NCI-H2107 treated with DMSO at 0.1 percent for 48 hours (cell line): ENCODE results near the gene NKX6-2.
"Not testable (repeated sequence)": the region's sequence is repeated elsewhere in the genome, so short reads cannot be mapped to it uniquely, and the experiment has no call there.

Experiments used
- DNase-seq: peaks from one replicate; lab custom pipeline; 2025; ENCODE audit not compliant: unreplicated experiment; lab: John Stamatoyannopoulos, UW

Gene NKX6-2

GRCh38 chr10:132785723-132786475, at the start of gene NKX6-2:
Gene NKX6-2 (minus strand): TSS chr10:132786147. CDS start chr10:132785948, 199 bp downstream.
- no peak for DNase-seq

- no peak for DNase-seq
Observed at GRCh38 chr10:132834891-132835847, 49.2 kb upstream of the NKX6-2 start.

GRCh38 chr10:132834311-132834761, 48.4 kb upstream of the NKX6-2 start:
- no peak for DNase-seq

GRCh38 chr10:132833421-132834111, 47.6 kb upstream of the NKX6-2 start:
- no peak for DNase-seq

- DNase-seq: no peak
Observed at GRCh38 chr10:132832186-132832969, 46.4 kb upstream of the NKX6-2 start.

GRCh38 chr10:132829403-132829802, 43.5 kb upstream of the NKX6-2 start:
- DNase-seq: no peak

GRCh38 chr10:132828681-132829080, 42.7 kb upstream of the NKX6-2 start:
- DNase-seq: no peak

- no peak for DNase-seq
Observed at GRCh38 chr10:132827861-132828539, 42.1 kb upstream of the NKX6-2 start.

GRCh38 chr10:132827423-132827789, 41.5 kb upstream of the NKX6-2 start:
- no peak for DNase-seq

GRCh38 chr10:132826524-132827422, 40.8 kb upstream of the NKX6-2 start:
- DNase-seq: no peak

- not testable (repeated sequence) for DNase-seq
Observed at GRCh38 chr10:132825783-132826523, 40.0 kb upstream of the NKX6-2 start.

- DNase-seq: no peak
Observed at GRCh38 chr10:132820056-132820455, 34.1 kb upstream of the NKX6-2 start.

GRCh38 chr10:132817701-132818211, 31.8 kb upstream of the NKX6-2 start:
- no peak for DNase-seq

GRCh38 chr10:132816718-132817117, 30.8 kb upstream of the NKX6-2 start:
- DNase-seq: no peak

- DNase-seq: no peak
Observed at GRCh38 chr10:132815168-132815857, 29.4 kb upstream of the NKX6-2 start.

GRCh38 chr10:132814469-132814856, 28.5 kb upstream of the NKX6-2 start:
- DNase-seq: no peak
